Transverse colon (tissue), 4 donors: ENCODE results near the gene GPR150.

ENCODE experiments used
- CTCF ChIP-seq, 5 experiments: fragments of 200-600 bp in 3 of 5; fragments of 450-650 bp in 2 of 5; sonication (generic) in 3 of 5; IDR thresholded peaks; 1 replicate in 2 of 5; 2 replicates in 3 of 5; pipeline ENCODE4 v1.5.1; 2016 to 2017; ENCODE audit warnings: antibody characterized with exemption in 5 of 5, inconsistent platforms in 3 of 5, mild to moderate bottlenecking in 2 of 5, moderate library complexity in 1 of 5
- EP300 ChIP-seq: sonication (generic); formaldehyde crosslinking; IDR thresholded peaks from one replicate; pipeline ENCODE4 v1.6.1; 2017; ENCODE audit warnings: antibody characterized with exemption, low read depth
- POLR2A ChIP-seq: fragments of 450-650 bp; IDR thresholded peaks from one replicate; pipeline ENCODE4 v1.6.1; 2016; ENCODE audit warnings: antibody characterized with exemption, mild to moderate bottlenecking, moderate library complexity
- POLR2AphosphoS5 ChIP-seq, 3 donors: sonication (generic); formaldehyde crosslinking; IDR thresholded peaks; one replicate each; pipeline ENCODE4 v1.6.1; 2016; ENCODE audit warnings: antibody characterized with exemption in 3 of 3

- TF ChIP-seq POLR2AphosphoS5 (IDR thresholded peaks at IDR 0.05) (peak in 1 of 3 donors; percentile 5), CTCF (IDR thresholded peaks at IDR 0.05) (peak; percentile 67 to 75 (median 70)), EP300 (no peak), POLR2A (no peak)
Measured at GRCh38 chr5:95644351-95645042, 24.6 kb downstream of the GPR150 start.
